Endothelial cell of umbilical vein (primary cell): ENCODE results near the gene CPT2.

Experiments used
- CTCF ChIP-seq, 2 donors: IDR thresholded peaks; 1 replicate in 1 of 2; 2 replicates in 1 of 2; pipeline ENCODE4 v1.5.1; 2011; ENCODE audit warnings: low read length in 2 of 2, mild to moderate bottlenecking in 2 of 2, moderate library complexity in 2 of 2, control low read depth in 1 of 2, inconsistent platforms in 1 of 2, low read depth in 1 of 2; ENCODE audit not compliant: insufficient read depth in 1 of 2; ENCODE audit errors: extremely low read depth in 1 of 2
- EZH2 ChIP-seq: IDR thresholded peaks from 2 replicates; pipeline ENCODE4 v1.6.1; 2012; ENCODE audit warnings: borderline replicate concordance, low read depth, mild to moderate bottlenecking, moderate library complexity, low read length, inconsistent platforms; ENCODE audit not compliant: severe bottlenecking
- POLR2AphosphoS5 ChIP-seq: IDR thresholded peaks from 2 replicates; pipeline ENCODE4 v1.6.1; 2012; ENCODE audit warnings: low read depth, mild to moderate bottlenecking, control low read depth, low read length, moderate library complexity; ENCODE audit not compliant: insufficient read depth

GRCh38 chr1:53156783-53157182 lies 39.8 kb upstream of the CPT2 start:
- TF ChIP-seq CTCF (IDR thresholded peaks at IDR 0.05; ENCODE audit: extremely low read depth in 1 of 2, insufficient read depth in 1 of 2, low read depth in 1 of 2, low read length in 2 of 2) (no peak), POLR2AphosphoS5 (no peak), EZH2 (no peak)
